K562 (cell line): ENCODE measurements around the gene ZNF618. TPM values are rescaled to one million over a fixed set of nuclear protein-coding genes. Genes with fewer than 3 reads are reported as not detected.

Experiments used
- ATAC-seq: fragments of 200-7000 bp; cut with Tn5 transposase; 3 replicates; pipeline ENCODE4 v1.9.1; 2020; ENCODE audit warnings: moderate library complexity
- BruUV-seq: library from RNA; stranded (reverse); fragments of 400-500 nt; replicated peaks from 2 replicates; lab custom pipeline; 2021; lab: Mats Ljungman, UMichigan
- CTCF ChIA-PET: fragments of 300-600 bp; formaldehyde crosslinking; extraction: SDS; loops from one replicate; lab custom pipeline; 2021; ENCODE audit warnings: low intra/inter-chr PET ratio; lab: Yijun Ruan, JAX
- POLR2A ChIA-PET: fragments of 300-600, 350-650 bp; sonication (Branson Sonifier 250); formaldehyde crosslinking; extraction: SDS; loops from one replicate; lab custom pipeline; 2021; ENCODE audit warnings: antibody characterized with exemption, inconsistent platforms; lab: Yijun Ruan, JAX
- DNase-seq, 4 experiments: peaks; one replicate each; pipeline versions ENCODE4 v3.0.0 to v3.0.0-alpha.2; 2011 to 2018; ENCODE audit warnings: low spot score in 3 of 4, mixed read lengths in 3 of 4; ENCODE audit errors: extremely low read depth in 1 of 4
- FAIRE-seq: peaks from 2 replicates; lab custom pipeline; 2011; peaks lifted over from hg19 to GRCh38; lab: Jason Lieb, UNC
- H2AFZ ChIP-seq: 2 replicates; pipeline ENCODE4 v1.6.0; 2011; ENCODE audit warnings: low read depth, low read length, control low read depth, inconsistent platforms
- H3K27ac ChIP-seq: fragments of 200-600 bp; 3 replicates; pipeline ENCODE4 v1.8.0; 2011; ENCODE audit warnings: low read depth, mild to moderate bottlenecking, control low read depth, inconsistent platforms, low read length, moderate library complexity, mixed read lengths; ENCODE audit errors: extremely low read depth
- H3K27me3 ChIP-seq, 2 experiments: fragments of 300-600 bp in 1 of 2; 2 replicates in 1 of 2; 3 replicates in 1 of 2; pipeline versions ENCODE4 v1.6.0 to v1.8.0; 2011; ENCODE audit warnings: inconsistent platforms in 2 of 2, low read length in 2 of 2, mild to moderate bottlenecking in 1 of 2, mixed read lengths in 1 of 2, moderate library complexity in 1 of 2; ENCODE audit not compliant: control insufficient read depth in 2 of 2, insufficient read depth in 2 of 2
- H3K36me3 ChIP-seq: fragments of 300-600 bp; 3 replicates; pipeline ENCODE4 v1.8.0; 2011; ENCODE audit warnings: mild to moderate bottlenecking, low read length, inconsistent platforms; ENCODE audit not compliant: control insufficient read depth, insufficient read depth
- H3K4me1 ChIP-seq, 2 experiments: fragments of 200-600 bp in 1 of 2; replicated peaks in 1 of 2; 2 replicates in 1 of 2; 3 replicates in 1 of 2; pipeline versions ENCODE4 v1.5.1 to v1.8.0; 2011; ENCODE audit warnings: inconsistent platforms in 2 of 2, low read length in 2 of 2, mild to moderate bottlenecking in 1 of 2, mixed read lengths in 1 of 2, moderate library complexity in 1 of 2; ENCODE audit not compliant: control insufficient read depth in 2 of 2, insufficient read depth in 2 of 2
- H3K4me2 ChIP-seq: 2 replicates; pipeline ENCODE4 v1.6.1; 2011; ENCODE audit warnings: low read length, control low read depth, inconsistent platforms, mixed read lengths; ENCODE audit not compliant: insufficient read depth
- H3K4me3 ChIP-seq: fragments of 200-600 bp; sonication (generic), shearing (Covaris generic); 2 replicates; pipeline ENCODE4 v1.5.1; 2016; ENCODE audit warnings: control low read depth, inconsistent platforms
- H3K79me2 ChIP-seq: fragments of 200-600 bp; 3 replicates; pipeline ENCODE4 v1.8.0; 2011; ENCODE audit warnings: low read length, inconsistent platforms; ENCODE audit not compliant: control insufficient read depth, insufficient read depth
- H3K9ac ChIP-seq, 2 experiments: 2 replicates each; pipeline versions ENCODE4 v1.6.0 to v1.6.1; 2011; ENCODE audit warnings: low read depth in 2 of 2, low read length in 2 of 2, control low read depth in 1 of 2, inconsistent platforms in 1 of 2, mild to moderate bottlenecking in 1 of 2, mixed read lengths in 1 of 2; ENCODE audit not compliant: insufficient read depth in 1 of 2
- H3K9me1 ChIP-seq: one replicate; pipeline ENCODE4 v1.6.0; 2011; ENCODE audit warnings: inconsistent platforms, mild to moderate bottlenecking, low read length, moderate library complexity; ENCODE audit not compliant: control insufficient read depth, insufficient read depth
- H3K9me3 ChIP-seq: replicated peaks from 2 replicates; pipeline ENCODE4 v1.5.1; 2011; ENCODE audit warnings: low read depth, low read length, inconsistent platforms; ENCODE audit not compliant: control insufficient read depth, insufficient read depth
- H4K20me1 ChIP-seq: replicated peaks from 2 replicates; pipeline ENCODE4 v1.6.1; 2011; ENCODE audit warnings: low read length, inconsistent platforms, mixed read lengths; ENCODE audit not compliant: control insufficient read depth, insufficient read depth
- CBX3 ChIP-seq, 2 experiments: IDR thresholded peaks; 1 replicate in 1 of 2; 2 replicates in 1 of 2; pipeline ENCODE4 v1.6.1; 2012; ENCODE audit warnings: inconsistent platforms in 2 of 2, low read length in 2 of 2, borderline replicate concordance in 1 of 2, control low read depth in 1 of 2
- E2F8 ChIP-seq: fragments of 450-650 bp; IDR thresholded peaks from 2 replicates; pipeline ENCODE4 v1.7.1; 2018; ENCODE audit warnings: mild to moderate bottlenecking, low read depth; ENCODE audit not compliant: partially characterized antibody
- FOXA1 ChIP-seq: fragments of 450-650 bp; IDR thresholded peaks from 2 replicates; pipeline ENCODE4 v1.6.1; 2016; ENCODE audit warnings: mild to moderate bottlenecking, borderline replicate concordance
- HLTF ChIP-seq: fragments of 450-650 bp; IDR thresholded peaks from 2 replicates; pipeline ENCODE4 v1.6.1; 2016
- MNT ChIP-seq, 2 experiments: fragments of 450-650 bp; conservative IDR thresholded peaks; 2 replicates each; pipeline ENCODE4 v1.6.1; 2017; ENCODE audit warnings: mild to moderate bottlenecking in 2 of 2, moderate library complexity in 2 of 2
- SLC30A9 ChIP-seq: fragments of 250-450 bp; sonication (Bioruptor Pico); IDR thresholded peaks from 2 replicates; pipeline ENCODE4 v1.8.0; 2022; ENCODE audit warnings: mild to moderate bottlenecking, moderate library complexity
- TSC22D4 ChIP-seq: fragments of 450-650 bp; IDR thresholded peaks from 2 replicates; pipeline ENCODE4 v1.6.1; 2016; ENCODE audit warnings: missing genetic modification characterization, missing biosample characterization, control low read depth
- WGBS: fragments of 100-300 bp; shearing (Covaris generic); methylation state at CpG from one replicate; pipeline ENCODE4 v1.1.6; 2016; ENCODE audit warnings: low coverage, mixed read lengths; ENCODE audit not compliant: insufficient coverage; ENCODE audit errors: missing lambda C conversion rate; 5-methylcytosine and 5-hydroxymethylcytosine counted together
- in situ Hi-C: fragments of 300-500 bp; cut with MboI; formaldehyde crosslinking; loops from 4 replicates; pipeline ENCODE4 v1.15.0; 2018; ENCODE audit warnings: inconsistent platforms, mixed read lengths
- intact Hi-C: fragments of 100-400 bp; cut with micrococcal nuclease; formaldehyde crosslinking; loops from 2 replicates; pipeline ENCODE4 v1.14.2; 2022
- polyA plus RNA-seq, 8 experiments: library from polyadenylated mRNA; depleted of rRNA in 4 of 8; stranded (reverse) in 5 of 8; unstranded in 3 of 8; fragments of >200 nt; fragmentation: Nextera tagmentation in 2 of 8; fragmentation: Illumina TruSeq in 1 of 8; extraction: Ambion mirVana in 2 of 8; extraction: Trizol in 1 of 8; gene quantifications; 2 replicates each; pipeline versions ENCODE4 v1.2.1 to v1.2.3, GENCODE V29; 2011 to 2014; ENCODE audit warnings: inconsistent platforms in 1 of 8, missing spikeins in 1 of 8
- total RNA-seq, 7 experiments: library from RNA; depleted of rRNA in 6 of 7; stranded (reverse); fragments of >200 nt in 6 of 7; fragmentation: Illumina TruSeq in 2 of 7; extraction: Trizol in 2 of 7; gene quantifications; 2 replicates each; pipeline versions ENCODE4 v1.2.1 to v1.2.3, GENCODE V29; 2011 to 2021; ENCODE audit warnings: low replicate concordance in 1 of 7

The ZNF618 gene
- total and polyA plus RNA-seq, 9 of the 15 experiments (the other 6 are each of a cell fraction or from before 2014, with no cell fraction given): 0.08 to 13.7 (median 3.4) TPM

DNA sequence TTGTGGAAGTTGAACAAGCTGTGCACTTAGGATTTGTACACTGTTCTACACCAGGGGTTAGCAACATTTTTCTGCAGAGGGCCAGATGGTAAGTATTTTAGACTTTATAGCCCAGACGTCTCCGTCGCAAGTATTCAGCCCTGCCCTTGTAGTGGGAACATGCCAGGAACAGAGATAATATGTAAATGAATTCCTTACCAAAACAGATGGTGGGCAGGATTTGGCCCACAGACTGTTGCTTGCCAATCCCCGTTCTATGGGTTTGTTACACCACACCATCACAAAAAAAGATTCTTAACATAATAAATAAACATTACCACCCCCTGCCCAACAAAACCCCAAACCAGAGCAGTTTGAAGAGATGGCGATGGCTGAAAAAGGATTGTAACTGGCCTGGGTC lies 127.6 kb downstream of the ZNF618 start:
- no peak for FAIRE-seq

GRCh38 chr9:114004221-114004716 lies 128.2 kb downstream of the ZNF618 start:
- Histone ChIP-seq H3K9ac (no peak overlapping the region), H3K27ac (no peak overlapping the region), H3K36me3 (peaks cover 9% of the 10 kb centered on the region; the same call in 2 of the 3 replicates), H3K9me3 (no peaks in the 10 kb centered on the region), H2AFZ (no peak overlapping the region), H3K27me3 (no peaks in the 10 kb centered on the region), H3K4me1 (peaks cover 0 to 3% of the 10 kb centered on the region in 2 experiments; a peak in 1 of 5 replicates), H3K4me3 (no peak overlapping the region), H3K9me1 (no peaks in the 10 kb centered on the region), H3K4me2 (no peak overlapping the region), H3K79me2 (no peaks in the 10 kb centered on the region), H4K20me1 (no peaks in the 10 kb centered on the region; the same call in 1 of the 2 replicates)
- intact Hi-C loops (no loop called here), in situ Hi-C loops (no loop called here)
- WGBS: 59% methylated on average over 14 of the region's 15 CpGs
- DNase-seq: no peak
- ChIA-PET CTCF (no interaction called here), POLR2A (interaction anchor here (0.6 kb wide), 1 partner anchor 36 kb away, joined by 3 read pairs; no protein-coding TSS in a partner anchor)
- BruUV-seq: no TSS peak
- no peak for FAIRE-seq
- no peak for ATAC-seq
- TF ChIP-seq E2F8 (no peak), SLC30A9 (CRISPR knock-in tag) (no peak), TSC22D4 (no peak), CBX3 (IDR thresholded peaks at IDR 0.05; ENCODE audit: borderline replicate concordance in 1 of 2, low read length in 2 of 2) (no peak), MNT (conservative IDR thresholded peaks at IDR 0.05) (no peak)

More for the DNA sequence above, 127.6 kb downstream of the ZNF618 start:
- 56% methylated on average over 5 of the region's 5 CpGs for WGBS
- in situ Hi-C loops: no loop called here
- no TSS peak for BruUV-seq
- ChIA-PET POLR2A (interaction anchor here (0.7 kb wide), 1 partner anchor 282 kb away, joined by 3 read pairs; no protein-coding TSS in a partner anchor), CTCF (no interaction called here)
- no peak for ATAC-seq
- Histone ChIP-seq H3K9me1 (no peaks in the 10 kb centered on the region), H3K4me1 (peaks cover 0 to 6% of the 10 kb centered on the region in 2 experiments; a peak in 1 of 5 replicates), H2AFZ (no peak overlapping the region), H3K4me3 (no peak overlapping the region), H3K4me2 (no peak overlapping the region), H3K27me3 (no peaks in the 10 kb centered on the region), H3K9ac (no peak overlapping the region), H3K36me3 (peaks cover 9% of the 10 kb centered on the region; the same call in 2 of the 3 replicates), H3K79me2 (no peaks in the 10 kb centered on the region), H3K27ac (no peak overlapping the region), H3K9me3 (no peaks in the 10 kb centered on the region), H4K20me1 (no peaks in the 10 kb centered on the region; the same call in 1 of the 2 replicates)
- TF ChIP-seq HLTF (no peak), FOXA1 (no peak)
- no peak for DNase-seq
- intact Hi-C loops: no loop called here
